WTC11 (cell line): Measurements from ENCODE around the gene ZNF672. TPM values are rescaled to one million over a fixed set of nuclear protein-coding genes. Genes with fewer than 3 reads are reported as not detected.

ENCODE experiments used
- ATAC-seq: fragments of 200-7000 bp; cut with Tn5 transposase; 2 replicates; pipeline ENCODE4 v1.10.0; 2021; ENCODE audit warnings: mild to moderate bottlenecking, moderate library complexity
- CTCF ChIA-PET: fragments of 300-600 bp; sonication (Branson Sonifier 250); formaldehyde crosslinking; loops from one replicate; lab custom pipeline; 2021; ENCODE audit warnings: antibody characterized with exemption; lab: Charles Lee
- POLR2A ChIA-PET: fragments of 350-600 bp; sonication (Branson Sonifier 250); formaldehyde crosslinking; loops from one replicate; lab custom pipeline; 2021; ENCODE audit warnings: antibody characterized with exemption; lab: Charles Lee
- DNase-seq: peaks from one replicate; pipeline ENCODE4 v3.0.0; 2021; ENCODE audit warnings: low spot score
- H3K27ac Mint-ChIP-seq: 2 replicates; pipeline ENCODE4 v1.8.0; 2021; ENCODE audit warnings: mixed read lengths
- H3K27me3 Mint-ChIP-seq: 2 replicates; pipeline ENCODE4 v1.8.0; 2021; ENCODE audit warnings: low read depth, mild to moderate bottlenecking, moderate library complexity, mixed read lengths
- H3K36me3 Mint-ChIP-seq: 2 replicates; pipeline ENCODE4 v1.8.0; 2021; ENCODE audit warnings: mixed read lengths
- H3K4me1 Mint-ChIP-seq: 2 replicates; pipeline ENCODE4 v1.8.0; 2022; ENCODE audit warnings: mixed read lengths
- H3K4me3 Mint-ChIP-seq: 2 replicates; pipeline ENCODE4 v1.8.0; 2021; ENCODE audit warnings: mild to moderate bottlenecking, moderate library complexity, mixed read lengths
- H3K9me3 Mint-ChIP-seq: 2 replicates; pipeline ENCODE4 v1.8.0; 2021; ENCODE audit warnings: mixed read lengths
- AFF4 ChIP-seq: sonication (generic); formaldehyde crosslinking; IDR thresholded peaks from 2 replicates; pipeline ENCODE4 v1.8.1; 2023; ENCODE audit warnings: mild to moderate bottlenecking, missing genetic modification reagents, borderline replicate concordance
- ATF1 ChIP-seq: sonication (generic); formaldehyde crosslinking; IDR thresholded peaks from 2 replicates; pipeline ENCODE4 v1.8.1; 2023; ENCODE audit warnings: mild to moderate bottlenecking, moderate library complexity, missing genetic modification reagents
- GABPB1 ChIP-seq: sonication (generic); formaldehyde crosslinking; IDR thresholded peaks from 2 replicates; pipeline ENCODE4 v1.8.1; 2023; ENCODE audit warnings: mild to moderate bottlenecking, missing genetic modification reagents
- GRHL2 ChIP-seq: fragments of 250-450 bp; sonication (Bioruptor Pico); IDR thresholded peaks from 2 replicates; pipeline ENCODE4 v1.8.0; 2022; ENCODE audit warnings: mild to moderate bottlenecking, moderate library complexity; ENCODE audit not compliant: insufficient replicate concordance, severe bottlenecking
- KAT7 ChIP-seq: sonication (generic); formaldehyde crosslinking; IDR thresholded peaks from 2 replicates; pipeline ENCODE4 v1.8.1; 2023; ENCODE audit warnings: missing genetic modification reagents, mild to moderate bottlenecking, borderline replicate concordance
- MAX ChIP-seq: sonication (generic); formaldehyde crosslinking; IDR thresholded peaks from 2 replicates; pipeline ENCODE4 v1.8.0; 2022; ENCODE audit warnings: mild to moderate bottlenecking, missing genetic modification reagents
- NR2C2 ChIP-seq: sonication (generic); formaldehyde crosslinking; IDR thresholded peaks from 2 replicates; pipeline ENCODE4 v1.8.0; 2022; ENCODE audit warnings: mild to moderate bottlenecking, missing genetic modification reagents
- PRDM15 ChIP-seq: sonication (generic); formaldehyde crosslinking; IDR thresholded peaks from 2 replicates; pipeline ENCODE4 v1.8.0; 2022; ENCODE audit warnings: missing genetic modification reagents
- SMAD3 ChIP-seq: sonication (generic); formaldehyde crosslinking; IDR thresholded peaks from 2 replicates; pipeline ENCODE4 v1.8.0; 2022; ENCODE audit warnings: missing genetic modification reagents, mild to moderate bottlenecking, borderline replicate concordance
- SMAD4 ChIP-seq: sonication (generic); formaldehyde crosslinking; IDR thresholded peaks from 2 replicates; pipeline ENCODE4 v1.8.0; 2022; ENCODE audit warnings: mild to moderate bottlenecking, missing genetic modification reagents
- ZNF138 ChIP-seq: sonication (generic); formaldehyde crosslinking; conservative IDR thresholded peaks from 2 replicates; pipeline ENCODE4 v1.8.1; 2022; ENCODE audit warnings: mild to moderate bottlenecking, moderate library complexity, missing genetic modification reagents
- ZNF317 ChIP-seq: sonication (generic); formaldehyde crosslinking; IDR thresholded peaks from 2 replicates; pipeline ENCODE4 v1.8.1; 2023; ENCODE audit warnings: low read depth, mild to moderate bottlenecking, moderate library complexity, missing genetic modification reagents, borderline replicate concordance
- ZNF532 ChIP-seq: fragments of 250-450 bp; sonication (Bioruptor Pico); IDR thresholded peaks from 2 replicates; pipeline ENCODE4 v1.9.0; 2021; ENCODE audit warnings: mild to moderate bottlenecking, borderline replicate concordance
- ZNF671 ChIP-seq: fragments of 250-450 bp; sonication (Bioruptor Pico); IDR thresholded peaks from 2 replicates; pipeline ENCODE4 v1.8.0; 2021; ENCODE audit warnings: mild to moderate bottlenecking
- total RNA-seq: library from RNA; stranded (reverse); gene quantifications from 3 replicates; pipeline ENCODE4 v1.2.3, GENCODE V29; 2021

Gene ZNF672
- total RNA-seq, 1 experiment from 2014 or later: 37.9 TPM

GRCh38 chr1:248834343-248834940 is 3.6 kb upstream of the ZNF672 start:
- DNase-seq (no peak), ATAC-seq (no peak)
- H3K36me3 Mint-ChIP-seq: no peaks in the 10 kb centered on the region

GRCh38 chr1:248837045-248837780 is 811 bp upstream of the ZNF672 start:
- Mint-ChIP-seq H3K27ac (peak overlapping the region; percentile 17; the same call in 1 of the 2 replicates), H3K36me3 (no peaks in the 10 kb centered on the region), H3K9me3 (no peaks in the 10 kb centered on the region), H3K4me1 (peaks cover 3% of the 10 kb centered on the region), H3K4me3 (no peak overlapping the region), H3K27me3 (no peaks in the 10 kb centered on the region; the same call in 1 of the 2 replicates)
- CTCF ChIA-PET: interaction anchor here (1.2 to 3.5 kb wide), 5 partner anchors 11 to 67 kb away, joined by 3 to 53 read pairs (median 7); partner anchors contain the start of genes SH3BP5L and ZNF692
- ATAC-seq: no peak
- DNase-seq: no peak
- POLR2A ChIA-PET: interaction anchor here (0.8 to 3.4 kb wide), 6 partner anchors 9 to 71 kb away, joined by 5 to 35 read pairs (median 11); partner anchors contain the start of genes SH3BP5L and ZNF692
- TF ChIP-seq NR2C2 (CRISPR knock-in tag): no peak
- TF ChIP-seq SMAD3 (CRISPR knock-in tag): no peak
- no peak for TF ChIP-seq ZNF317
- TF ChIP-seq ATF1 (CRISPR knock-in tag): no peak
- TF ChIP-seq ZNF138 (CRISPR knock-in tag): no peak
- no peak for TF ChIP-seq PRDM15 (CRISPR knock-in tag)
- TF ChIP-seq KAT7 (CRISPR knock-in tag): no peak
- no peak for TF ChIP-seq SMAD4 (CRISPR knock-in tag)
- TF ChIP-seq AFF4 (CRISPR knock-in tag): no peak

More at GRCh38 chr1:248834343-248834940, 3.6 kb upstream of the ZNF672 start:
- no peak overlapping the region for H3K27ac Mint-ChIP-seq
- no peaks in the 10 kb centered on the region; the same call in none of the 2 replicates for H3K27me3 Mint-ChIP-seq
- no peak for TF ChIP-seq GRHL2
- TF ChIP-seq ZNF671 (CRISPR knock-in tag): no peak
- TF ChIP-seq ZNF532 (CRISPR knock-in tag): no peak
- no peak for TF ChIP-seq MAX
- no peak for TF ChIP-seq GABPB1 (CRISPR knock-in tag)
- peaks cover 1% of the 10 kb centered on the region; the same call in 1 of the 2 replicates for H3K4me1 Mint-ChIP-seq
- H3K9me3 Mint-ChIP-seq: peaks cover 5% of the 10 kb centered on the region
- H3K4me3 Mint-ChIP-seq: no peak overlapping the region
- ChIA-PET CTCF (no interaction called here), POLR2A (no interaction called here)
